ENCODE data around the gene VCX3A.
"Not testable (repeated sequence)": the region's sequence is repeated elsewhere in the genome, so short reads cannot be mapped to it uniquely, and the experiment has no call there.

The VCX3A gene

DNA sequence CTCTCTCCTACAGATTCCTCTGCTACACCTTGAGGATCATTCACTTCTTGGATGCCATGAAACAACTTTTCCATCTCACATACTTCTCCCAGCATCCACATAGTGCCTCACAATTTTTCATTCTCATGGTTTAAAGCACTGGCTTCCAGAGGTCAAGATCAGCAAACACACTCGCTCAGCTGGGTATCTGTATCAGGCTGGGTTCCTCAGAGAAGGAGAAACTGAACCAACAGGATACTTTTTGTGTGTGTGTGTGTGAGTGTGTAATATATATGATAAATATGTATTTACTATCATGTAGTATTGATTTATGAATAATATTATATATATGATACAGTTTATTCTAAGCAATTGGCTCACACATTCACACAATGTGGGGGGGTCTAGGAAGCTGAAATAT lies at the start of gene VCX3A:
Gene VCX3A, minus strand, starts transcription at position 101 of the 400 bp plus-strand sequence. CDS start 621 bp downstream, outside the sequence.
- not testable (repeated sequence) for DNase-seq (ENCODE audit: low spot score)

DNA sequence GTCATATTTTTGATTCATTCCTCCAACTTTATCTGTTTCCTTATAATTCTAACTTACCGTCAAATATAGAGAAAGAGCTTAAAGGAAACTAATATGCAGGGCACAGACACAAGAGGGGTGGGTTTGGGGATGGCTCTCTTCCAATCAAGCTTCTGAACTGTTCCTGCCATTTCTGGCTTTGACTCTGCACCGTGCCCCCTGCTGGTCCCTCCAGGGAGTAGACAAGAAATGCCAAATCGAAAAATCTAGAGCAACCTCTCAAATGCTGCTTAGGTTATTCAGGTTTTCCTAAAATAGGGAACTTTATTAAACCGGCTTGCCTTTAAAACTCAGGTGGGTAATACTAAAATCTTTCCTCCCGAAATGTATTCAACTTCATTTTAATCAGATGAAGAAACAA lies 39.8 kb upstream of the VCX3A start:
- no peak for DNase-seq (ENCODE audit: low spot score)

DNA sequence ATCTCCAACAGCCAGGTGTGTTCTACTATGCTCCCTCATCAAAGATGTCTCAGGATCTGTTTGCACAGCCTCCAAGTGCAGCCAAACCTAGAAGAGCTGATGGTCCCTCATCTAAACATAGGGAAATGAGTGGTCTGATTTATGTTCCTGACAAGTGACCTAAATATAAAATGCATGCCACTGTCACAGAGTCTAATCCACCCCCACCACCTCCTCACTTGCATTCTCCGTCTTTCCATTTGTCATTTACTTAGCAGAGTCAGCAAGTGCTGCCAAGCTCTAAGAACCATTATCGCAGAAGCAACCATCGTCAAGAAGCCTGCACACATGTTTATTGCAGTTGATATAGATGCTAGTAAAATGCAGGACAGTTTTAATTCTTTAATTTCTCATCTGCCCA lies 33.1 kb upstream of the VCX3A start:
- DNase-seq (ENCODE audit: low spot score) = no peak

DNA sequence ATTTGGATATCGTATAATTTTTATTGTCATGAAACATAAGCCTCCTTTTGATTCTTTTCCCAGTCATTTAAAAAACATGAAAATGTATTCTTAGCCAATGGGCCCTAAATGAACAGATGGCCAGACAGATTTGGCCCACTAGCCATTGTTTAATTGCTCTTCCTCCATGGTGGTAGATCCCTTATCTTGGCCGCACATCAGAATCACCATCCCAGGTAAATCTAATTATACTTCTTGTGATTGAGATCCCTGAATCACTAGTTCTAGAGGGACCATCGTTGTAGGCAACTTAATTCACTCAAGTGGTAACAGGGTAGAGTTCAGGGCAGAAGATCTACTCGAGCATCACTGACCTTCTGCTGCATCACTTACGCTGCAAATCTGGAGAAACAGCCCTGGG lies 24.1 kb upstream of the VCX3A start:
- DNase-seq (ENCODE audit: low spot score) = no peak

DNA sequence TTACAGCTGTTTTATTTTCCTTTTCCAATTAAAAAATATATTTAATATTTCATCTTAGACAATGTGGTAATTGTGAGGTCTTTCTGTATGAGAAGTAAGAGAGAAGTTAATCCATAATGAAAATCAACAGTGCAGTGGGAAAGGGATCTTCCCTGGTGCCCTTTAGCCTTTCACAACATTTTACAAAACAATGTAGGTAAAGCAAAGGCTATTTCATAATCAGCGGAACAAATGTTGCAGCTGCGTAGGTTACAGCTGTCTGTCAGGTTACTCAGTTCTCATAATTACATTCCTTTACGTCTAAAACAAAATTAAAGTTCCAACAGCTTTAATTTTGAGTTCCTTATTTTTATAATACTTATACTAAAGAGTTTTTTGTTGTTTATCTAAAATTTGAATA lies 22.8 kb upstream of the VCX3A start:
- DNase-seq (ENCODE audit: low spot score) = no peak

DNA sequence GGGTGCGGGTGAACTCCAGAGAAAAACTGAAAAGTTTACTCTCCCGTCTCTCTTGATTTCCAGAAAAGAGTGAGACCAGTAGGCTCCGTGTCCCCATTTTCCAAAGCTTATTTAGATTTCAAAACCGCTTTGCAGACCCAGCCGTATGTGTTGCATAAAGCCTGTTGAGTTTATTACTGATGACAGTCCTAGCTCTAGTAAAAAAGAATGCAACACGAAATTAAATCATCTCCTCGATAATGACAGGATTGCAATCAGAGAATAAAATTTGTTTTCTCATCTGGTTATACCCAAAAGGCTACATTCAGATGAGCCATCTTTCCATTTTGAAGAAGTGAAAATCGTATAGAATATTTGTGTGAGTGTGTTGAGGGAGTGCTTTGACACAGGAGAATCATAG lies 16.1 kb upstream of the VCX3A start:
- no peak for DNase-seq (ENCODE audit: low spot score)

DNA sequence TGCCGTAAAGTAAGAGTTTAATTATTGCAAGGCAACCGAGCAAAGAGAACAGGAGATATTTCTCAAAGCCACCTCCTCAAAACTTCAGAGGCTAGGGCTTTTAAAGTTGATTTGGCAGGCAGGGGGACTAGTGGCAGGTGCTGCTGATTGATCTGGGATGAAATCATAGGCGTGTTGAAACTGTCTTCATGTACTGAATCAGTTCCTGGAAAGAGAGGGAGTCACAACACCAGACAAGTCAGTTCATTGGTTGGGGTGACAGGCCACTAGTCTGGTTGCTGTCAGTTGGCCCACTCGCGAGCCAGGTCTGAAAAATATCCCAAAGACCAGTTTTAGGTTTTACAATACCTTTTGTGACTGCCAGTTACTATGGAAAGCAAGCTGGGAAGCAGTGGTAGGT lies 10.8 kb upstream of the VCX3A start:
- no peak for DNase-seq (ENCODE audit: low spot score)

DNA sequence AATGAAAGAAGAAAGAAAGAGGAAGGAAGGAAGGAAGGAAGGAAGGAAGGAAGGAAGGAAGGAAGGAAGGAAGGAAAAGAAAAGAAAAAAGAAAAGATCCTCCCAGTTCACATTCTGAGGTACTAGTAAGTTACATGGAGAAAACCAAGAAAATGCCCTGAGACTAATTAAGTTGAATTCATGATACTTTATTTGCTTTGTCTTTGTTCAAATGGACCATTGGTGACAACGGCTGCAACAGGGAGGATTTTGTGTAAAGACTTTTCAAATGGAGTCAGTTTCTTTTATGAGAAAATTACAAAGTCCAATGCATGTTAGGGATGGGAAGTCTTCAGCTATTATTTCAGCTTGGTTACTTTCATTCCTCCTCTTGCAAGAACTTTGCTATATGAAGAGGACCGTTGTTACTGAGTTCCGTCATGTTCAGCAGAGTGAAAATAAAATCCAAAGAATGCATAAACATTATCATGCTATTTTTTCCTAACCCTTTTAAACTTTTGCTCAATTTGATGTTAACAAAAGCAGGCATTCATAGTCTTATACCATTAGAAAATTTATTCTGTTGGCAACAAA lies 8.3 kb downstream of the VCX3A start:
- no peak for DNase-seq (ENCODE audit: low spot score)

DNA sequence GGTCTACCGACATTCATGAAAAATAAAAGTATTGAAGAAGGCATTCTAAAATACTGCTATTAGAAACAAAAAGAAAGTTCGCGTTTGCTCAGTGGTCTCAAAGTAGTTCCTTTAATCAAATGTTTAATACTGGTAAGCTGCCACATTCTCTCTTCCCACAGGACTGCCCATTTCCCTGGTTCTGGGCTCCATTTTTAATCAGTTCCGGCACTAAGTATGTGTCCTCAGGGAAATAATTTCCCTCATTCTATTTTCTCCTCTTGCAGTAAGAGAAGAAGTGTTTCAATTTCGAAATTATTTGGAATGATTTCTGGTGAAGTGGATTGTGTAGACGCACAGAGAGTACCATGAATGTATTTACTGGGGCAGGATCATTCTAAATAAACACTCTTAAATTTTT lies 17.5 kb downstream of the VCX3A start:
- no peak for DNase-seq (ENCODE audit: low spot score)

DNA sequence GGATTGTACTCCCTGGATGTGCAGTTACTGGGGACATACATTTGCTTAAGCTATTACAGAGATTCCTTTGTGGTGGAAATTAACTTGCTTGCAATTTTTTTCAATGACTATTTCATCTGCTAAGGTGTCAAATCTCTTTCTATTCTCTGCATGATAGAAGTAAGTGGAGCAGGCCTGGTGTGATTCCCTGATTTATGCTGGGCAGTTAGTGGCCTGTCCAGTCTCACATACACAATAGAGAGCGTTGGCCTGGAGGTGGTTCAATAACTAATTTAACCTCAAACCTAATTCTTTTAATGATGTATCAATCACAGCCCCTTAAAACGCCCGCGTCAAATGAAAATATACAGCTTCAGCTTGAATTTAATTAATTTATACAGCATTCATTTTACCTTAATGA lies 28.5 kb downstream of the VCX3A start:
- no peak for DNase-seq (ENCODE audit: low spot score)

DNA sequence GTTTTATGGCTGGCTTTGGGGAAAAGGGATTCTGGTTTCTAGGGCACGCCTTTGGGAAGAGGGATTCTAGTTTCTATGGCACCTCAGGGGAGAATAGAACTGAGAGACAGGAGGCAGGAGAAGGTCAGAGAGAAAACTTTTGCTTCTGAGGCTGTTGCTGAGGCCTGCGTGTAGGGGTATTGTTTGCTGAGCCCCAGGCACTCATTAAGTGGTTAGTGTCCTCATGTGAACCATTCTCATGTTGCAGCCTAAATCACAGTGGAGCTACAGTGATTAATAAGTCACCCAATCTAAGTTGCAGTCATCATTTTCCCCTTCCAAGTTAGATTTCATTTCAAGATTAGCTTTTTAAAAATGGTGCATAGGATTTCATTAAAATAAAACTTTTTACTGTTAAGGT lies 29.0 kb downstream of the VCX3A start:
- no peak for DNase-seq (ENCODE audit: low spot score)

DNA sequence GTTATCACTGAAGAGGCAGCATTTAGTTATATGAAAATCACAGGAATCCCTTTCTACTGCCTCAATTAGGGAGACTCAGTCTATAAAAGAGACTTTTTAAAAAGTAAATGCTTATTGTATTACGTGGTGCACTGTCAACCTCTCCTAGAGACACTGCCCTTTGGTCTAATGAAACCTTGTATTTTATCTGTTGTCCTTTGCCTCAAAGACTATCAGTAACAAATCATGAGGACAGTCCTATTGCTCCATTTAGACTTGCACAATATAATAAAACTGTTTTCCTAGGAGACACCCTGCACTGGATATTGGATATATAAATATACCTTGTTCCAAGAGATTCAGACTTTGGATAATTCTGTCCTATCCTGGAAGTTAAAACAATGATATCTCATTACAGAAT lies 34.2 kb downstream of the VCX3A start:
- no peak for DNase-seq (ENCODE audit: low spot score)

DNA sequence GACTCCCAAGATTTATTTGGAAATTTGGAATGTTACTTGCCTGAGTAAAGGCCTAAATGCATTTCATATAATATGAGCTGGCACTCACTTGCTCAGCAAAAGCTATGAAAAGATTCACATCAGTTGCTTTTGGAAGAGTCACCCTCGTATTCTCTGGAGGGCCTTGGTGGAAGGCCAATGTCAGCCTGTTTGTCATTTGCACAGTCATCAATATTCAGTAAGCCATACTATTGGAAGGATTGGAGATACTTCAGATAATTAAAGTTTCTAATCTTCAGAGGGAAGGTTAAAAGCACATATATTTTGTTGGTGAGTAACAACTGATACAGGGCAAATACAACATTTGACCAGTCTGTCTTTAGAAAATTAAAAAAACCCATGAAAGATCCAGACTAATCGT lies 36.6 kb downstream of the VCX3A start:
- no peak for DNase-seq (ENCODE audit: low spot score)

Measured in Ammon's horn (tissue), 1 donor.